Stomach (tissue), 9 donors: ENCODE data around the gene THSD7A. TPM values are rescaled to one million over a fixed set of nuclear protein-coding genes. Genes with fewer than 3 reads are reported as not detected.

Experiments used
- DNase-seq, 2 donors: peaks; one replicate each; pipeline versions ENCODE4 v3.0.0 to v3.0.0-alpha.2; 2013 to 2019
- H3K27ac ChIP-seq, 5 donors: fragments of 200-600 bp in 4 of 5; sonication (generic) in 4 of 5; one replicate each; pipeline ENCODE4 v1.5.1; 2013 to 2019; ENCODE audit warnings: mild to moderate bottlenecking in 1 of 5, moderate library complexity in 1 of 5
- H3K27me3 ChIP-seq, 3 donors: fragments of 200-600 bp; sonication (generic); one replicate each; pipeline ENCODE4 v1.5.1; 2017 to 2019; ENCODE audit warnings: mixed run types in 1 of 3
- H3K36me3 ChIP-seq, 4 donors: fragments of 200-600 bp; sonication (generic); 1 replicate in 3 of 4; 2 replicates in 1 of 4; pipeline ENCODE4 v1.5.1; 2016 to 2019
- H3K4me1 ChIP-seq, 4 donors: fragments of 200-600 bp; sonication (generic); one replicate each; pipeline ENCODE4 v1.5.1; 2016 to 2019
- H3K4me3 ChIP-seq, 4 donors: fragments of 200-600 bp; sonication (generic) in 3 of 4; one replicate each; pipeline ENCODE4 v1.5.1; 2016 to 2019; ENCODE audit warnings: mild to moderate bottlenecking in 1 of 4
- H3K9me3 ChIP-seq, 4 donors: fragments of 200-600 bp; sonication (generic); one replicate each; pipeline ENCODE4 v1.5.1; 2016 to 2019
- EP300 ChIP-seq: sonication (generic); formaldehyde crosslinking; IDR thresholded peaks from one replicate; pipeline ENCODE4 v1.6.1; 2017; ENCODE audit warnings: antibody characterized with exemption
- POLR2A ChIP-seq, 4 donors: fragments of 450-650 bp; IDR thresholded peaks; one replicate each; pipeline ENCODE4 v1.6.1; 2016; ENCODE audit warnings: antibody characterized with exemption in 4 of 4, control low read depth in 2 of 4, mild to moderate bottlenecking in 1 of 4, moderate library complexity in 1 of 4
- POLR2AphosphoS5 ChIP-seq, 3 donors: sonication (generic); formaldehyde crosslinking; IDR thresholded peaks; one replicate each; pipeline ENCODE4 v1.6.1; 2016; ENCODE audit warnings: antibody characterized with exemption in 3 of 3
- WGBS, 5 donors: extraction: QIAGEN DNeasy Blood & Tissue Kit in 3 of 5; methylation state at CpG; one replicate each; pipeline versions ENCODE4 v1.1.5 to v1.1.7; 2013 to 2018; 5-methylcytosine and 5-hydroxymethylcytosine counted together
- intact Hi-C: fragments of 100-400 bp; cut with DNase I; formaldehyde crosslinking; loops from one replicate; pipeline ENCODE4 v1.15.1; 2023; ENCODE audit warnings: low total_unique reads
- polyA plus RNA-seq, 3 donors: library from polyadenylated mRNA; stranded (reverse); fragments of 200-250 nt; gene quantifications; one replicate each; pipeline ENCODE4 v1.2.3, GENCODE V29; 2013
- total RNA-seq, 5 donors: library from RNA; depleted of rRNA; stranded (reverse); fragments of >200 nt; gene quantifications; one replicate each; pipeline versions ENCODE4 v1.1.0 to v1.2.3, GENCODE V29; 2014 to 2016
- TF ChIP-seq, protein P1 (sequence below), 7 experiments: fragments of 450-650 bp in 4 of 7; fragments of 200-600 bp in 3 of 7; sonication (generic) in 3 of 7; IDR thresholded peaks; one replicate each; pipeline ENCODE4 v1.5.1; 2016 to 2019; ENCODE audit warnings: antibody characterized with exemption in 7 of 7, control low read depth in 2 of 7, mild to moderate bottlenecking in 1 of 7
- donor health status: healthy with polysubstance abuse.
- donor health status: Bipolar disorder and iron deficiency.
- donor health status: healthy.

The THSD7A gene
- total and polyA plus RNA-seq, 8 donors: 0.06 to 13.2 (median 0.46) TPM; not detected in 1

DNA sequence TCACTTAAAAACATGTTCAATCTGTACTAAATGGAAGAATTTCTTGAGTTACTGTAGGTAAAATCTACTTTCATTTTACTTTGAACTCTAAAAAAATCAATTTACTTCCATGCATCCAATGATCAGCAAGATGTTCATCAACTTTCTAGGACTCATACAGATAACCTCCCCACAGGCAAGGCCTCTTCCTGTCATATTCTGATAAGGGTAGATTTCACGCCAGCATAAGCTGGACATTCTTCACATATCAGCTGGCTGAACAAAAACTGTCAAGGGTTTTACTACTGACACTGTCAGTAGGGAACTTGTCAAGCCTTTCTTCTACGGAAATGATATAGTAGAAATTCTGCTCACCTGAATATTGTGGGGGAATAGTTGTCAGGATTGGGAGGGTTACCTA, 244.9 kb downstream of the THSD7A start:
- H3K36me3 ChIP-seq: no peaks in the 10 kb centered on the region
- no peak overlapping the region for H3K27ac ChIP-seq
- intact Hi-C loops: no loop called here
- H3K4me3 ChIP-seq: no peak overlapping the region
- H3K9me3 ChIP-seq: no peaks in the 10 kb centered on the region
- H3K4me1 ChIP-seq: peaks cover 0 to 13% (median under 1%) of the 10 kb centered on the region in 4 donors
- no peak for DNase-seq
- no peak for TF ChIP-seq EP300
- WGBS, 5 donors: 70 to 86% (median 81%) methylated on average over 2 of the region's 2 CpGs
- no peaks in the 10 kb centered on the region for H3K27me3 ChIP-seq

DNA sequence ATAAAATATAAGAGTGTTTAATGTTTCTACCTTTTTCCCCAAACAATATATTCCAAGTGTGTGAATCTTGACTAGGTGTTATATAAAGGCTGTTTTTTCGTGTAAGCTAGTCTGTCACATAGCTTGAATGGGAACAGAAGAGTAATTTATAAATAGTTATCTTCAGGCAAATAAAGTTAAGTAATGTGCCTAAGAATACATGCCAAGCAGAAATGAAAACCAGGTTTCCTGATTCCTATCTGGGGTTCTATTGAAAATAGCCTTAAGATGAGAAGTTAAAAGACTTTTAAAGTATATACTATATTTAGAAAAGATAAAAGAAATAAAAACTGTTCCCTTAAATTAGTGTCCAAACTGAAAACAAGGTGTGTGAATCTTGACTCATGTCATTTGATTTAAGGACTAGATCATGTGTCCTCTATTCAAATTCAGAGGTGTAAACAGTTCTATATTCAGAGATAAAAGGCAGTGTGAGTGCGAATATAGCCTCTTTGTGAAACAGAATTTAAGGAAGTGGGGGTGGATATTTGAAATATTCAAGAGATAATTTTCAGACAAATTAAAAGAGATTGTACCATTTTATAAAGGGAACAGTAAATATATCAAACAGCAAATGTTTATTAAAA, 247.5 kb downstream of the THSD7A start:
- H3K4me3 ChIP-seq: no peak overlapping the region
- H3K27me3 ChIP-seq: no peaks in the 10 kb centered on the region
- no peaks in the 10 kb centered on the region for H3K9me3 ChIP-seq
- H3K36me3 ChIP-seq: no peaks in the 10 kb centered on the region
- 18 to 43% (median 21%) methylated on average over 2 of the region's 2 CpGs for WGBS, 5 donors
- DNase-seq: no peak
- no peak overlapping the region for H3K27ac ChIP-seq
- intact Hi-C loops: no loop called here
- TF ChIP-seq EP300: no peak
- TF ChIP-seq POLR2A (IDR thresholded peaks at IDR 0.05): no peak
- TF ChIP-seq, protein P1, sequence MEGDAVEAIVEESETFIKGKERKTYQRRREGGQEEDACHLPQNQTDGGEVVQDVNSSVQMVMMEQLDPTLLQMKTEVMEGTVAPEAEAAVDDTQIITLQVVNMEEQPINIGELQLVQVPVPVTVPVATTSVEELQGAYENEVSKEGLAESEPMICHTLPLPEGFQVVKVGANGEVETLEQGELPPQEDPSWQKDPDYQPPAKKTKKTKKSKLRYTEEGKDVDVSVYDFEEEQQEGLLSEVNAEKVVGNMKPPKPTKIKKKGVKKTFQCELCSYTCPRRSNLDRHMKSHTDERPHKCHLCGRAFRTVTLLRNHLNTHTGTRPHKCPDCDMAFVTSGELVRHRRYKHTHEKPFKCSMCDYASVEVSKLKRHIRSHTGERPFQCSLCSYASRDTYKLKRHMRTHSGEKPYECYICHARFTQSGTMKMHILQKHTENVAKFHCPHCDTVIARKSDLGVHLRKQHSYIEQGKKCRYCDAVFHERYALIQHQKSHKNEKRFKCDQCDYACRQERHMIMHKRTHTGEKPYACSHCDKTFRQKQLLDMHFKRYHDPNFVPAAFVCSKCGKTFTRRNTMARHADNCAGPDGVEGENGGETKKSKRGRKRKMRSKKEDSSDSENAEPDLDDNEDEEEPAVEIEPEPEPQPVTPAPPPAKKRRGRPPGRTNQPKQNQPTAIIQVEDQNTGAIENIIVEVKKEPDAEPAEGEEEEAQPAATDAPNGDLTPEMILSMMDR (IDR thresholded peaks at IDR 0.05): no peak
- no peak for TF ChIP-seq POLR2AphosphoS5 (IDR thresholded peaks at IDR 0.05)
- peaks cover 0 to 13% (median 0%) of the 10 kb centered on the region in 4 donors for H3K4me1 ChIP-seq

DNA sequence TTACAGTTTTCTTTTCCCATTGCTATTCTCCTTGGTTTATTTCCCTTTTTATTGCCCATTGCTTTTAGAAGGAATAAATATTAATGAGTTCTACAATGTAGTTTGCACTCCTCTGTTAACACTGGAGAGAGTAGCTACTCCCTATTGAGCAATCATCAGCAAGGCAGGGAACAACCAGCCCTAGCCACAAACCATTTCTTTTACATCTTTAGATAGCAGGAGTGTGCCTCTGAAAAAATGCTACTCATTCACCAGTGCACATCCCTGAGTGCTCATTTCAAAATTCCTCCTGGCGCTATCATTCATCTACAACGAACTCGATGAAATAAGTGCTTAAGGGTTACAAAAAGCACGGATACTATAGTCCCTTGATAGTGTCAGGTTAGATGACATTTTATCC, 252.9 kb downstream of the THSD7A start:
- no peaks in the 10 kb centered on the region for H3K27me3 ChIP-seq
- peaks cover 0 to 3% (median 0%) of the 10 kb centered on the region in 4 donors for H3K4me1 ChIP-seq
- 89 to 94% (median 92%) methylated on average over 4 of the region's 4 CpGs for WGBS, 5 donors
- intact Hi-C loops: no loop called here
- no peak overlapping the region for H3K4me3 ChIP-seq
- TF ChIP-seq, protein P1 (IDR thresholded peaks at IDR 0.05): no peak
- no peak for TF ChIP-seq POLR2A (IDR thresholded peaks at IDR 0.05)
- no peak for TF ChIP-seq EP300
- no peak for TF ChIP-seq POLR2AphosphoS5 (IDR thresholded peaks at IDR 0.05)
- no peak for DNase-seq
- H3K27ac ChIP-seq: no peak overlapping the region
- no peaks in the 10 kb centered on the region for H3K9me3 ChIP-seq
- H3K36me3 ChIP-seq: no peaks in the 10 kb centered on the region

DNA sequence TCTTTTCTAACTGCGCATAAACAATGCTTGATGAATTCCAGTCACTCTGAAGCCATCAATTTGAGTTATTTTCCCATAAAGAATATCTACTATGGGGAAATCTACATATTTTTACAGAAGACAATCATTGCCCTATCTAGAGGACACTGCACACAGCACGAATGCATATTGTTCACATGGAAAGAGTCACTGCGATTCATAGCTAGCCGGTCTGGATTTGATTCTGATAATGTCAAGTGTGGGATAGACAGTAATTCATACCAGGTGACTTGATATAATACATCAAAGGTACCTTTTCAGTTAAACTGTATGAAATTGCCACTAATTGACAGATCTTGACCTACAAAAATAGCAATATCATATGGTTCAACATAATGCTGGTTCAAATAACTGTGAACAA, 255.7 kb downstream of the THSD7A start:
- 93 to 97% (median 94%) methylated on average over 4 of the region's 4 CpGs for WGBS, 5 donors
- no peak overlapping the region for H3K4me3 ChIP-seq
- H3K36me3 ChIP-seq: no peaks in the 10 kb centered on the region
- no peaks in the 10 kb centered on the region for H3K9me3 ChIP-seq
- DNase-seq: no peak
- no peaks in the 10 kb centered on the region for H3K27me3 ChIP-seq
- no peaks in the 10 kb centered on the region for H3K4me1 ChIP-seq
- H3K27ac ChIP-seq: no peak overlapping the region
- intact Hi-C loops: no loop called here
- no peak for TF ChIP-seq EP300
- TF ChIP-seq POLR2AphosphoS5 (IDR thresholded peaks at IDR 0.05): no peak
- TF ChIP-seq, protein P1 (IDR thresholded peaks at IDR 0.05): no peak
- no peak for TF ChIP-seq POLR2A (IDR thresholded peaks at IDR 0.05)

DNA sequence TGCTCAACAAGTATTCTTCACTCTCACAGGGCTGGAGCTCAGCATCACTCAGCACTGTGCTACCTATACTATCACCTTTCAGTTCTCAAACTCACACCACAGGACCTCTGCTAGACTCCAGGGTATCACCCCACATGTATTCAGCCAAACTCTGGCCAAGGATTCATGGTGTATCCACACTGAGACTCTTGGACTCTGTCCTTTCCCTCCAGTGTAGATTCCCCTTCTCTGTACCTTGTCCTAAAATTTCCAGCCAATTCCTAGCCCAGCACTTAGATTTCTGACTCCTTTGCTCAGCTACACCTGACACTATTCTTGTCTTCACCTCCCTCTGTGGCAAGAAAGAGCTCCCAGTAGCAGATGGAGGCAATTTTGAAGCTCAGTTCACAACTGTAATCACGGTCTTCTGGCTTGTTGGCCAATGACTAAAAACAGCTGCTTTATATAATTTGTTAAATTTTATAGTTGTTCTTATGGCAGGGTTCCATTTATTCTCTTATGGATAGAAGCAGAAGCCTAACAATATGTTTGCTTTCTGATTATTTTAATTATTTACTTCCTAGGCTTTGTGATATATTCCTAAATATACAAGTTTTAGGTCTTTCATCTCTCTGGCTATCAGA, 258.8 kb downstream of the THSD7A start:
- Histone ChIP-seq H3K9me3 (no peaks in the 10 kb centered on the region), H3K4me1 (no peaks in the 10 kb centered on the region), H3K4me3 (no peak overlapping the region), H3K36me3 (no peaks in the 10 kb centered on the region), H3K27me3 (no peaks in the 10 kb centered on the region), H3K27ac (no peak overlapping the region)
- 52 to 79% (median 66%) methylated on average over 1 of the region's 1 CpG for WGBS, 5 donors
- intact Hi-C loops: no loop called here
- DNase-seq: no peak
- TF ChIP-seq EP300 (no peak), POLR2A (IDR thresholded peaks at IDR 0.05) (no peak), POLR2AphosphoS5 (IDR thresholded peaks at IDR 0.05) (no peak)
- TF ChIP-seq, protein P1 (IDR thresholded peaks at IDR 0.05): no peak
